ENCODE results near the gene RTF2. TPM values are rescaled to one million over a fixed set of nuclear protein-coding genes. Genes with fewer than 3 reads are reported as not detected.

Gene RTF2
- total and polyA plus RNA-seq, 2 of the 4 experiments (the other 2 are of a cell fraction) = 102 to 109 TPM

- ATAC-seq (ENCODE audit: low read depth) = peak; percentile 12; the same call in 1 of the 2 replicates
- CTCF ChIA-PET = no interaction called here
- H3K4me2 ChIP-seq (ENCODE audit: low read depth, low read length) = no peak overlapping the region
Measured at GRCh38 chr20:56430461-56430860, 38.0 kb upstream of the RTF2 start.

More at GRCh38 chr20:56430461-56430860, 38.0 kb upstream of the RTF2 start:
- H3K23ac ChIP-seq (ENCODE audit: low read depth, low read length) = peak overlapping the region; percentile 99
- H3K4ac ChIP-seq (ENCODE audit: low read depth, low read length) = peak overlapping the region; percentile 99
- no peaks in the 10 kb centered on the region for H3K9me3 ChIP-seq (ENCODE audit: control insufficient read depth, insufficient read depth, low read length)
- H3K9me1 ChIP-seq (ENCODE audit: insufficient read depth, low read length) = peaks cover 29% of the 10 kb centered on the region
- H3K27ac ChIP-seq (ENCODE audit: insufficient read depth, low read length) = peak overlapping the region; percentile 95
- no peaks in the 10 kb centered on the region for H4K20me1 ChIP-seq (ENCODE audit: insufficient read depth, low read length)
- H4K8ac ChIP-seq (ENCODE audit: low read depth in 2 of 2, low read length in 2 of 2) = peak overlapping the region; percentile 94
- DNase-seq = no peak
- H2AFZ ChIP-seq (replicated peaks; ENCODE audit: low read length, poor library complexity) = peak overlapping the region; percentile 79
- no TSS peak for BruUV-seq (replicated peaks)
- peak overlapping the region; percentile 100 for H2BK120ac ChIP-seq (ENCODE audit: low read depth, low read length)
- in situ Hi-C loops (cut with MboI; ENCODE audit: low sequenced_read_pairs) = no loop called here
- POLR2A ChIA-PET (ENCODE audit: unreplicated experiment) = interaction anchor here (1.0 kb wide), 1 partner anchor 18 kb away, joined by 4 read pairs; the partner anchor contains the start of gene CASS4
- peak overlapping the region; percentile 56 for H3K9ac ChIP-seq (ENCODE audit: low read depth, low read length)
- peaks cover 38% of the 10 kb centered on the region for H3K4me1 ChIP-seq (ENCODE audit: control insufficient read depth, insufficient read depth, low read length)
- intact Hi-C loops (cut with micrococcal nuclease) = no loop called here
- no peaks in the 10 kb centered on the region for H3K27me3 ChIP-seq (ENCODE audit: control insufficient read depth, insufficient read depth, low read length)
- TF ChIP-seq RCOR1 (IDR thresholded peaks at IDR 0.05; ENCODE audit: insufficient replicate concordance, low read length) = no peak
- TF ChIP-seq RAD21 (IDR thresholded peaks at IDR 0.05; ENCODE audit: low read length) = no peak
- TF ChIP-seq SMC3 (IDR thresholded peaks at IDR 0.05; ENCODE audit: low read depth, low read length) = no peak
- TF ChIP-seq RFX5 (IDR thresholded peaks at IDR 0.05; ENCODE audit: low read depth, low read length) = no peak
- no peak for TF ChIP-seq POLR2A (IDR thresholded peaks at IDR 0.05; ENCODE audit: low read depth, low read length)
- no peak for TF ChIP-seq ELK1 (IDR thresholded peaks at IDR 0.05; ENCODE audit: borderline replicate concordance, low read depth, low read length)
- TF ChIP-seq BHLHE40 (IDR thresholded peaks at IDR 0.05; ENCODE audit: low read depth, low read length) = no peak
- TF ChIP-seq CEBPB (IDR thresholded peaks at IDR 0.05; ENCODE audit: low read depth, low read length) = no peak
- TF ChIP-seq USF2 (IDR thresholded peaks at IDR 0.05; ENCODE audit: low read depth, low read length) = no peak
- TF ChIP-seq FOS (IDR thresholded peaks at IDR 0.05; ENCODE audit: low read depth, low read length) = no peak
- no peak for TF ChIP-seq MAFK (IDR thresholded peaks at IDR 0.05; ENCODE audit: low read depth, low read length)
- no peak for TF ChIP-seq CHD1 (IDR thresholded peaks at IDR 0.05; ENCODE audit: low read depth, low read length)
- peak overlapping the region; percentile 95; the same call in 1 of the 2 replicates for H3K56ac ChIP-seq (ENCODE audit: extremely low read depth, insufficient read depth, low read length)
- dilution Hi-C loops (cut with HindIII; ENCODE audit: low sequenced_read_pairs, unreplicated experiment) = no loop called here
- H2BK15ac ChIP-seq (ENCODE audit: low read depth, low read length) = peak overlapping the region; percentile 98
- H3K36me3 ChIP-seq (ENCODE audit: control insufficient read depth, insufficient read depth, low read length) = peaks cover 4% of the 10 kb centered on the region
- peak overlapping the region; percentile 99 for H2BK20ac ChIP-seq (ENCODE audit: low read depth, low read length)
- peaks cover 31 to 70% of the 10 kb centered on the region in 2 experiments for H3K79me1 ChIP-seq (ENCODE audit: low read depth in 1 of 2, low read length in 2 of 2)
- H2AK9ac ChIP-seq (replicated peaks; ENCODE audit: low read depth, low read length, poor library complexity) = peak overlapping the region; percentile 91
- peak overlapping the region; percentile 99 for H4K5ac ChIP-seq (ENCODE audit: low read depth, low read length)
- WGBS, 2 experiments (ENCODE audit: extremely low coverage in 2 of 2, insufficient read length in 1 of 2) = 10% methylated on average over 3 of the region's 4 CpGs; no CpG with 5 or more reads in 1 of the 2 experiments
- peak overlapping the region; percentile 97 for H2BK5ac ChIP-seq (ENCODE audit: low read depth, low read length, poor library complexity, severe bottlenecking)
- H3K4me3 ChIP-seq (ENCODE audit: insufficient read depth, low read depth, low read length) = no peak overlapping the region
- peak overlapping the region; percentile 100 for H2AK5ac ChIP-seq (ENCODE audit: low read depth, low read length)
- H3K14ac ChIP-seq (replicated peaks; ENCODE audit: low read depth, low read length) = peak overlapping the region; percentile 99
- peak overlapping the region; percentile 99 for H4K91ac ChIP-seq (ENCODE audit: insufficient read depth, low read depth, low read length)
- peak overlapping the region; percentile 98 for H3K18ac ChIP-seq (ENCODE audit: low read depth, low read length)
